Mesothelial cell of epicardium (in vitro differentiated cells): ENCODE results near the gene WWP2. TPM values are rescaled to one million over a fixed set of nuclear protein-coding genes. Genes with fewer than 3 reads are reported as not detected.

Experiments
- DNase-seq, 2 experiments: peaks; one replicate each; pipeline ENCODE4 v3.0.0; 2021; ENCODE audit warnings: low spot score in 2 of 2; ENCODE audit not compliant: unreplicated experiment in 2 of 2
- H3K27ac Mint-ChIP-seq: 2 replicates; pipeline ENCODE4 v1.8.0; 2021; ENCODE audit warnings: mixed read lengths
- H3K27me3 Mint-ChIP-seq: 2 replicates; pipeline ENCODE4 v1.8.0; 2021; ENCODE audit warnings: low read depth, mixed read lengths
- H3K36me3 Mint-ChIP-seq: 2 replicates; pipeline ENCODE4 v1.8.0; 2021; ENCODE audit warnings: mixed read lengths
- H3K4me1 Mint-ChIP-seq: 2 replicates; pipeline ENCODE4 v1.8.0; 2021; ENCODE audit warnings: mixed read lengths
- H3K4me3 Mint-ChIP-seq: 2 replicates; pipeline ENCODE4 v1.8.0; 2021; ENCODE audit warnings: mild to moderate bottlenecking, moderate library complexity, mixed read lengths
- H3K9me3 Mint-ChIP-seq: 2 replicates; pipeline ENCODE4 v1.8.0; 2021; ENCODE audit warnings: mixed read lengths
- CTCF ChIP-seq: fragments of 200-600 bp; sonication (generic); IDR thresholded peaks from one replicate; pipeline ENCODE4 v1.5.0; 2021; ENCODE audit warnings: antibody characterized with exemption; ENCODE audit not compliant: unreplicated experiment
- total RNA-seq: library from RNA; stranded (reverse); gene quantifications from 3 replicates; pipeline ENCODE4 v1.2.1, GENCODE V29; 2021

WWP2 gene
- total RNA-seq, 1 donor from 2014 or later: 39.6 TPM

DNA sequence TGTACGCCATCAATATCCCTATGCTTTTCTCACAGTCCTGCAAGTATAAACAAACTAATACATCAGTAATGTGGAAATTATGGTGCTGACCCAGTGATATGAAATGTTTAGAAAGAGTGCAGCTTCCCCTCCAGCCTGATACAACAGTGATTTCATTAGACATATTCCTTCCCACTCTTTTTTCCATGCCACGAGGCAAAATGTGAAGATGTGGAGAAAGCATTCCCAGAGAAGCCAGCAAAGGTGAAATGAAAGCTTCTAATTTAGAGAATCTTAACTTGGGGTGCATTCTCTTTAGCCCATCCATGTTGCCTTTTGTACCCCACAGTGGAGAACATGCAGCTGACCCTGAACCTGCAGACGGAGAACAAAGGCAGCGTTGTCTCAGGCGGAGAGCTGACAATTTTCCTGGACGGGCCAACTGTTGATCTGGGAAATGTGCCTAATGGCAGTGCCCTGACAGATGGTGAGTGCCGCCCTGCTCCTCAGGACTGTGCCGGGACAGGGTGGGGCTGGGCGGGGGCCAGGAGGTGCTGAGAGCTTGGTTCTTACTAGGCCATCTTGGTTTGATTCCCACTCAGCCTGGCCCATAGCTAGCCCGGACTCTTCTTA, 77.8 kb downstream of the WWP2 start:
- no peak for TF ChIP-seq CTCF
- no peaks in the 10 kb centered on the region for H3K27me3 Mint-ChIP-seq
- no peak overlapping the region for H3K27ac Mint-ChIP-seq
- no peak overlapping the region for H3K4me3 Mint-ChIP-seq
- peaks cover 10% of the 10 kb centered on the region for H3K36me3 Mint-ChIP-seq
- no peak for DNase-seq
- H3K9me3 Mint-ChIP-seq: no peaks in the 10 kb centered on the region
- no peaks in the 10 kb centered on the region for H3K4me1 Mint-ChIP-seq

GRCh38 chr16:69840975-69841374, 78.8 kb downstream of the WWP2 start:
- Mint-ChIP-seq H3K27ac (no peak overlapping the region), H3K36me3 (peaks cover 10% of the 10 kb centered on the region), H3K4me3 (no peak overlapping the region), H3K27me3 (no peaks in the 10 kb centered on the region), H3K9me3 (no peaks in the 10 kb centered on the region), H3K4me1 (no peaks in the 10 kb centered on the region)
- TF ChIP-seq CTCF: no peak
- DNase-seq: no peak

DNA sequence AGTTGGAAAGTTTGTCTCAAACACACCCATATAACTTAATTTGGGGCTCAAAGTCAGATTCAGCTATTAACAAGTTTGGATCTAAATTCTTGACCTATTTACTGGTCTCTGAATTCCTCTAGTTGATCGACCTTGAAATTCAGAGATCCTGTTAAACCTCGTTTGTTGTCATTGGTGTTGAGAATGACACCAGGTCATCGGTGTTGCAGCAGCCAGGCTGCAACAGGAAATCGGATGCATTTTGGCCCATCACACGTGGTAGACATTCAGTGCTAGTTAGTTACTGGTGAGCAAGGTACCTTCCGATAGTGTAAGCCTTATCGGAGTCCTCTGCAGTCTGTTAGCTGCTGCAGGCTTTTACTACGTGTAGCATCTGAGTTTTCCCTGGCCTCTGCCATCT, 82.3 kb downstream of the WWP2 start:
- peaks cover 10% of the 10 kb centered on the region for H3K4me1 Mint-ChIP-seq
- no peak for TF ChIP-seq CTCF
- no peak overlapping the region for H3K27ac Mint-ChIP-seq
- no peak for DNase-seq
- H3K4me3 Mint-ChIP-seq: no peak overlapping the region
- no peaks in the 10 kb centered on the region for H3K27me3 Mint-ChIP-seq
- H3K36me3 Mint-ChIP-seq: peaks cover 13% of the 10 kb centered on the region
- H3K9me3 Mint-ChIP-seq: no peaks in the 10 kb centered on the region

DNA sequence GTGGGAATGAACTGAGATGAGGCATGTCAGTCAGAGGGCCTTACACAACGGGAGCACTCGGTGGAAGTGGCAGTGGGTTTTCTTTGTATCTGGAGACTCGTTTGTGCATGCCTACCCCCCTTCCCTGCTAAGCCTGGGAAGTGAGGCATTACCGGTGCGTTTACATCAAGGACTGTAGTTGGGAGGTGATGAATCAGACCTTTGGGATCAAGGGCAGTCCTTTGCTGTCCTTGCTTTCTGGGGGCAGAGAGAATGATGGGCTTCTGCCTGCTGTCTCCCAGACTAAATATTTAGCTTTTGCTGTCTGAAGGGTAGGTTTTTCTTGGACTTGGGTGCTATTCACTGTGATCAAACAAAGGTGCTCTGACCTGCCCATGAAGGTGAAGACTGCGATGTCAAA, 83.0 kb downstream of the WWP2 start:
- Mint-ChIP-seq H3K27ac (no peak overlapping the region), H3K4me3 (no peak overlapping the region), H3K36me3 (peaks cover 13% of the 10 kb centered on the region), H3K4me1 (peaks cover 10% of the 10 kb centered on the region), H3K9me3 (no peaks in the 10 kb centered on the region), H3K27me3 (no peaks in the 10 kb centered on the region)
- no peak for TF ChIP-seq CTCF
- no peak for DNase-seq

- H3K27ac Mint-ChIP-seq: no peak overlapping the region
- no peaks in the 10 kb centered on the region for H3K9me3 Mint-ChIP-seq
- no peaks in the 10 kb centered on the region for H3K27me3 Mint-ChIP-seq
- TF ChIP-seq CTCF: no peak
- peaks cover 10% of the 10 kb centered on the region for H3K4me1 Mint-ChIP-seq
- no peak for DNase-seq
- no peak overlapping the region for H3K4me3 Mint-ChIP-seq
- H3K36me3 Mint-ChIP-seq: peaks cover 3% of the 10 kb centered on the region
These were observed 85.5 kb downstream of the WWP2 start for GRCh38 chr16:69847643-69848042.
